ENCODE data around the gene IRX3. TPM values are rescaled to one million over a fixed set of nuclear protein-coding genes. Genes with fewer than 3 reads are reported as not detected.

The IRX3 gene
- total and polyA plus RNA-seq, 2 donors from 2014 or later, result 13.5 to 37.9 TPM

- no peaks in the 10 kb centered on the region for H3K4me1 ChIP-seq (ENCODE audit: control insufficient read depth in 2 of 3, insufficient read depth in 2 of 3, low read depth in 1 of 3, low read length in 3 of 3)
- no peaks in the 10 kb centered on the region for H3K36me3 ChIP-seq (ENCODE audit: control insufficient read depth in 2 of 3, insufficient read depth in 3 of 3, low read length in 3 of 3)
- H3K4me3 ChIP-seq (ENCODE audit: low read length in 3 of 3), result no peak overlapping the region
- H3K9ac ChIP-seq (ENCODE audit: low read length in 3 of 3), result no peak overlapping the region
- intact Hi-C loops (cut with DNase I), result no loop called here
- H3K27ac ChIP-seq (ENCODE audit: low read depth in 2 of 2, low read length in 2 of 2), result no peak overlapping the region
- H3K9me3 ChIP-seq (ENCODE audit: control insufficient read depth in 2 of 3, insufficient read depth in 1 of 3, low read length in 3 of 3), result no peaks in the 10 kb centered on the region
- TF ChIP-seq, protein P1, sequence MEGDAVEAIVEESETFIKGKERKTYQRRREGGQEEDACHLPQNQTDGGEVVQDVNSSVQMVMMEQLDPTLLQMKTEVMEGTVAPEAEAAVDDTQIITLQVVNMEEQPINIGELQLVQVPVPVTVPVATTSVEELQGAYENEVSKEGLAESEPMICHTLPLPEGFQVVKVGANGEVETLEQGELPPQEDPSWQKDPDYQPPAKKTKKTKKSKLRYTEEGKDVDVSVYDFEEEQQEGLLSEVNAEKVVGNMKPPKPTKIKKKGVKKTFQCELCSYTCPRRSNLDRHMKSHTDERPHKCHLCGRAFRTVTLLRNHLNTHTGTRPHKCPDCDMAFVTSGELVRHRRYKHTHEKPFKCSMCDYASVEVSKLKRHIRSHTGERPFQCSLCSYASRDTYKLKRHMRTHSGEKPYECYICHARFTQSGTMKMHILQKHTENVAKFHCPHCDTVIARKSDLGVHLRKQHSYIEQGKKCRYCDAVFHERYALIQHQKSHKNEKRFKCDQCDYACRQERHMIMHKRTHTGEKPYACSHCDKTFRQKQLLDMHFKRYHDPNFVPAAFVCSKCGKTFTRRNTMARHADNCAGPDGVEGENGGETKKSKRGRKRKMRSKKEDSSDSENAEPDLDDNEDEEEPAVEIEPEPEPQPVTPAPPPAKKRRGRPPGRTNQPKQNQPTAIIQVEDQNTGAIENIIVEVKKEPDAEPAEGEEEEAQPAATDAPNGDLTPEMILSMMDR (IDR thresholded peaks at IDR 0.05; ENCODE audit: borderline replicate concordance, extremely low read depth, insufficient read depth), result no peak
- DNase-seq (no peak), FAIRE-seq (no peak)
- H3K27me3 ChIP-seq (ENCODE audit: control insufficient read depth, insufficient read depth, low read length), result peaks cover 3% of the 10 kb centered on the region
Measured at GRCh38 chr16:54296543-54296942, 10.0 kb upstream of the IRX3 start.

DNA sequence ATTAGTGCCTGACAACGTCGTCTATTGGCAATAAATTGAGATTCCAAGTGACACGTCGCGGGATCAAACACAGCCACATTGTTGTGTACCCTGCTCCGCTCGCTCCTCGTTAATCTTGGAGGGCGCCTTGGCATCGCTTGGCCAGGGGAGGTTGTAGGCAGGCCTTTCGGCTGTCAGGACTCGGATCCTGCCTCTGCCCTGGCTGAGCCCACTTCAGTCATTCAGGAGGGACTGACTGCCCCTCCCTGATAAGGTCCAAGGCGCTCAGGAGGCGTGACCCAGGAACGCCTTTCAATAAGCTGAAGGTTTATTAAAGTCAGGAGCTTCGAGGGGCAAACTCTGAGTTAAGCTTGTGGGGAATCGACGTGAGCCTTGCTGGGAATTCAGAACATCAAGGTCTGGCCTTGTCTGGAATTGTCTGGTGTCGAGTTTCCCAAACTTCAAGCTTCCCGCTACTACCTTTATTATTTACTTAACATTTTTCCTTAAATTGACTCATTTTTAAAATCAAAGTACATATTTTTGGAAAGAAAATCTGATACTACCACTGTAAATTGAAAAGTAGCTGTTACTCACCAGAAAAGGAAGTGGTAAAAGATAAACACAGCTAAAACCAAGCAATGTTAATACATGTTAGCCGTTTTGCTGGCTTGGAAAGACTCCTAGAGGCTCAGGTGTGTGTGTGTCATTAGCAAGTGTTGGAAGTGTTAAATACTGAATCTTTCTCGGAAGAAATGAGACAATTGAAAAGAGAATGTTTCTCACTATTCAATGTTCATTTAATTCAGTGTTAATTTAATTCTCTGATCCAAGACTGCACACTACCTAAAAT, 5.3 kb upstream of the IRX3 start:
- H3K4me3 ChIP-seq (ENCODE audit: low read length in 3 of 3), result no peak overlapping the region
- intact Hi-C loops (cut with DNase I), result no loop called here
- H3K27ac ChIP-seq (ENCODE audit: low read depth in 2 of 2, low read length in 2 of 2), result no peak overlapping the region
- peaks cover 17% of the 10 kb centered on the region for H3K27me3 ChIP-seq (ENCODE audit: control insufficient read depth, insufficient read depth, low read length)
- H3K9ac ChIP-seq (ENCODE audit: low read length in 3 of 3), result no peak overlapping the region
- FAIRE-seq (no peak), DNase-seq (peak in 3 of 5 donors; percentile 22 to 26 (median 23))
- H3K36me3 ChIP-seq (ENCODE audit: control insufficient read depth in 2 of 3, insufficient read depth in 3 of 3, low read length in 3 of 3), result no peaks in the 10 kb centered on the region
- TF ChIP-seq, protein P1 (IDR thresholded peaks at IDR 0.05; ENCODE audit: borderline replicate concordance, extremely low read depth, insufficient read depth), result no peak
- peaks cover 0 to 2% (median 0%) of the 10 kb centered on the region in 3 donors for H3K4me1 ChIP-seq (ENCODE audit: control insufficient read depth in 2 of 3, insufficient read depth in 2 of 3, low read depth in 1 of 3, low read length in 3 of 3)
- no peaks in the 10 kb centered on the region for H3K9me3 ChIP-seq (ENCODE audit: control insufficient read depth in 2 of 3, insufficient read depth in 1 of 3, low read length in 3 of 3)

DNA sequence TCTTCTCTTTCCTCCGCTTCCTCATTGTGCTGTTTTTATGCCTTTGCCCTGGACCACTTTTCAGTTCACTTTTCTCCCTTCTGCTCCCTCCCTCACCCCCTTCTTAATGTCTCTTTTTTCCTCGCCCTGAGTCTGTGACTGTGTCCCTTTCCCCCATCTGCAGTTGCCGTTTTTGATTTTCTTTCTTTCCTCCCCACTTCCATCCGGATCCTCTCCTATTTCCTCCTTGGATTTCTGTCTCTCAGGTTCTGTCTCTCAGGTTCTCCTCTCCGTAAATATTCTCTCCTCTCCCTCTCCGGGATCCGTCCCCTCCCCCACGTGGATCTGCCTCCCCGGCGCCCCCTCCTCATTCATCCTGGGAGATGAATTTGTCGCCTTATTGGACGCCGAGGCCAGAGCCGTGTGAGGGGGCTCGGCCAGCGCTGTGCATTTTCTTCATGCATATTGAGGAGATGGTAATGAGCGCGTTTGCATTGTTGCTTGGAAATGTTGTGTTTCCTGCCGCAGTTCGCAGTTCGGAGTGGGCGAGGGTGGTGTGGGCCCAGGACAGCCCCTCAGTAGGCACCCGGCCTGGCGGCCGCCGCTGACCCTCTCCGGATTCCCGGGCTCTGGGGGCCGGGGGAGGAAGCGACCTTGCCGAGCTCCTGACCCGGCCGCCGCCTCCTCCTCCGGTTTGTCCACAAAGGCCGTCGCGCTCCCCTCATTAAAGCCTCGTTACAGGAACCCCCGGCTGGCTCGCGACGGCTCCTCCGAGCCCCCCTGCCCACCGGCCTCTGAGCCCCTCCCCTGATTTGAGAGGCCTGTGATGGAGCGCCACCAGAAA, 4.5 kb upstream of the IRX3 start:
- Histone ChIP-seq H3K9ac (ENCODE audit: low read length in 3 of 3) (no peak overlapping the region), H3K27ac (ENCODE audit: low read depth in 2 of 2, low read length in 2 of 2) (no peak overlapping the region), H3K4me1 (ENCODE audit: control insufficient read depth in 2 of 3, insufficient read depth in 2 of 3, low read depth in 1 of 3, low read length in 3 of 3) (peaks cover 0 to 2% (median 0%) of the 10 kb centered on the region in 3 donors), H3K27me3 (ENCODE audit: control insufficient read depth, insufficient read depth, low read length) (peaks cover 17% of the 10 kb centered on the region), H3K4me3 (ENCODE audit: low read length in 3 of 3) (no peak overlapping the region), H3K9me3 (ENCODE audit: control insufficient read depth in 2 of 3, insufficient read depth in 1 of 3, low read length in 3 of 3) (no peaks in the 10 kb centered on the region), H3K36me3 (ENCODE audit: control insufficient read depth in 2 of 3, insufficient read depth in 3 of 3, low read length in 3 of 3) (no peaks in the 10 kb centered on the region)
- TF ChIP-seq, protein P1 (IDR thresholded peaks at IDR 0.05; ENCODE audit: borderline replicate concordance, extremely low read depth, insufficient read depth), result no peak
- intact Hi-C loops (cut with DNase I), result no loop called here
- FAIRE-seq, result no peak
- peak; percentile 34 to 71 (median 46) for DNase-seq

Data from kidney (tissue), 14 donors.